HepG2 (cell line): ENCODE data around the gene RASGRP2. TPM values are rescaled to one million over a fixed set of nuclear protein-coding genes. Genes with fewer than 3 reads are reported as not detected.

Experiments
- ATAC-seq: fragments of 200-7000 bp; cut with Tn5 transposase; 3 replicates; pipeline ENCODE4 v1.9.1; 2020; ENCODE audit warnings: mild to moderate bottlenecking, moderate library complexity
- BruUV-seq: library from RNA; stranded (reverse); fragments of 400-500 nt; replicated peaks from 2 replicates; lab custom pipeline; 2021; lab: Mats Ljungman, UMichigan
- CTCF ChIA-PET: fragments of 300-600 bp; formaldehyde crosslinking; extraction: SDS; loops from one replicate; lab custom pipeline; 2021; ENCODE audit warnings: low total read pairs, inconsistent platforms, low intra/inter-chr PET ratio; lab: Yijun Ruan, JAX
- POLR2A ChIA-PET: fragments of 350-600 bp; sonication (Branson Sonifier 250); formaldehyde crosslinking; loops from one replicate; lab custom pipeline; 2020; ENCODE audit warnings: antibody characterized with exemption, inconsistent platforms; lab: Yijun Ruan, JAX
- DNase-seq: peaks from one replicate; pipeline ENCODE4 v3.0.0-alpha.2; 2015; ENCODE audit warnings: low spot score
- FAIRE-seq: peaks from 3 replicates; lab custom pipeline; 2011; peaks lifted over from hg19 to GRCh38; lab: Jason Lieb, UNC
- H2AFZ ChIP-seq: one replicate; pipeline ENCODE4 v1.6.1; 2011; ENCODE audit warnings: low read length, inconsistent platforms
- H3K27ac ChIP-seq: fragments of 300-600 bp; 3 replicates; pipeline ENCODE4 v1.8.0; 2011; ENCODE audit warnings: mixed run types, mild to moderate bottlenecking, mixed read lengths, low read length, inconsistent platforms; ENCODE audit not compliant: insufficient read depth; ENCODE audit errors: extremely low read length
- H3K27me3 ChIP-seq, 2 experiments: fragments of 200-600 bp in 1 of 2; 2 replicates in 1 of 2; 3 replicates in 1 of 2; pipeline versions ENCODE4 v1.6.0 to v1.8.0; 2011; ENCODE audit warnings: low read length in 2 of 2, mild to moderate bottlenecking in 2 of 2, moderate library complexity in 2 of 2, inconsistent platforms in 1 of 2; ENCODE audit not compliant: insufficient read depth in 2 of 2, control insufficient read depth in 1 of 2
- H3K36me3 ChIP-seq, 2 experiments: fragments of 200-600 bp in 1 of 2; replicated peaks in 1 of 2; 2 replicates in 1 of 2; 3 replicates in 1 of 2; pipeline versions ENCODE4 v1.5.1 to v1.8.0; 2011; ENCODE audit warnings: low read length in 2 of 2, inconsistent platforms in 1 of 2; ENCODE audit not compliant: insufficient read depth in 2 of 2, control insufficient read depth in 1 of 2
- H3K4me1 ChIP-seq: 2 replicates; pipeline ENCODE4 v1.5.1; 2012; ENCODE audit warnings: low read length, inconsistent platforms; ENCODE audit not compliant: insufficient read depth
- H3K4me2 ChIP-seq: 2 replicates; pipeline ENCODE4 v1.6.0; 2011; ENCODE audit warnings: low read depth, low read length, inconsistent platforms
- H3K4me3 ChIP-seq, 3 experiments: fragments of 200-600 bp in 1 of 3; sonication (generic), shearing (Covaris generic) in 1 of 3; replicated peaks in 1 of 3; 2 replicates each; pipeline ENCODE4 v1.5.1; 2011 to 2016; ENCODE audit warnings: low read length in 3 of 3, inconsistent platforms in 2 of 3, low read depth in 2 of 3, mild to moderate bottlenecking in 2 of 3, control low read depth in 1 of 3, mixed read lengths in 1 of 3; ENCODE audit not compliant: insufficient read depth in 1 of 3
- H3K79me2 ChIP-seq: one replicate; pipeline ENCODE4 v1.6.1; 2011; ENCODE audit warnings: low read length, inconsistent platforms; ENCODE audit not compliant: insufficient read depth
- H3K9ac ChIP-seq: 2 replicates; pipeline ENCODE4 v1.6.0; 2011; ENCODE audit warnings: mild to moderate bottlenecking, low read depth, low read length, inconsistent platforms; ENCODE audit not compliant: insufficient read depth
- H3K9me3 ChIP-seq: 2 replicates; pipeline ENCODE4 v1.5.1; 2012; ENCODE audit warnings: mild to moderate bottlenecking, low read length
- H4K20me1 ChIP-seq: 2 replicates; pipeline ENCODE4 v1.6.0; 2011; ENCODE audit warnings: inconsistent platforms, mild to moderate bottlenecking, low read length, moderate library complexity; ENCODE audit not compliant: insufficient read depth
- KLF6 ChIP-seq: IDR thresholded peaks from 2 replicates; pipeline ENCODE4 v1.8.0; 2016; ENCODE audit warnings: missing biosample characterization, missing genetic modification reagents
- MEIS2 ChIP-seq: sonication (generic); formaldehyde crosslinking; IDR thresholded peaks from 2 replicates; pipeline ENCODE4 v1.9.0; 2021; ENCODE audit warnings: mild to moderate bottlenecking, missing genetic modification reagents
- RBM39 ChIP-seq: fragments of 200-400 bp; formaldehyde crosslinking; IDR thresholded peaks from one replicate; pipeline ENCODE4 v1.6.1; 2018; ENCODE audit warnings: antibody characterized with exemption, mild to moderate bottlenecking, low read depth, low read length; ENCODE audit not compliant: poor library complexity, severe bottlenecking
- ZC3H4 ChIP-seq: sonication (generic); formaldehyde crosslinking; IDR thresholded peaks from 2 replicates; pipeline ENCODE4 v1.4.0; 2020; ENCODE audit warnings: missing genetic modification reagents, borderline replicate concordance
- ZFP91 ChIP-seq: sonication (generic); formaldehyde crosslinking; IDR thresholded peaks from 2 replicates; pipeline ENCODE4 v1.9.0; 2022; ENCODE audit warnings: missing genetic modification reagents, mild to moderate bottlenecking, borderline replicate concordance
- ZSCAN31 ChIP-seq: sonication (generic); formaldehyde crosslinking; IDR thresholded peaks from 2 replicates; pipeline ENCODE4 v1.5.0; 2020; ENCODE audit warnings: low read depth, mild to moderate bottlenecking, missing genetic modification reagents
- WGBS: methylation state at CpG from one replicate; pipeline ENCODE4 v1.1.6; 2017; ENCODE audit warnings: low lambda C conversion rate; 5-methylcytosine and 5-hydroxymethylcytosine counted together
- in situ Hi-C: cut with HindIII; loops from 2 replicates; pipeline ENCODE4 v1.10.0; 2017; ENCODE audit warnings: low pct_unique_long_range_greater_than_20kb; ENCODE audit not compliant: extremely low pct_ligation_motif_present
- intact Hi-C: fragments of 100-400 bp; cut with micrococcal nuclease; formaldehyde crosslinking; loops from one replicate; pipeline ENCODE4 v1.10.0; 2022; ENCODE audit not compliant: unreplicated experiment
- polyA plus RNA-seq, 8 experiments: library from polyadenylated mRNA; depleted of rRNA in 3 of 8; stranded (reverse) in 7 of 8; unstranded in 1 of 8; fragments of >200 nt; fragmentation: Illumina TruSeq in 4 of 8; extraction: Trizol in 4 of 8; gene quantifications; 2 replicates each; pipeline versions ENCODE4 v1.2.1 to v1.2.3, GENCODE V29; 2011 to 2016; ENCODE audit warnings: low read depth in 4 of 8, missing spikeins in 1 of 8, mixed read lengths in 1 of 8; ENCODE audit not compliant: insufficient read depth in 1 of 8
- total RNA-seq, 5 experiments: library from RNA; depleted of rRNA; stranded (reverse); fragments of >200 nt; fragmentation: Illumina TruSeq; extraction: Trizol; gene quantifications; 2 replicates each; pipeline ENCODE4 v1.2.3, GENCODE V29; 2016; ENCODE audit warnings: low read depth in 1 of 5
- TF ChIP-seq, protein P1 (sequence below): sonication (generic); formaldehyde crosslinking; IDR thresholded peaks from 2 replicates; pipeline ENCODE4 v1.5.0; 2020; ENCODE audit warnings: missing genetic modification reagents

The RASGRP2 gene
- total and polyA plus RNA-seq, 2 of the 13 experiments (the other 11 are each of a cell fraction or from before 2014, with no cell fraction given) = 0.61 TPM; not detected in 1

GRCh38 chr11:64713016-64713707 lies 30.8 kb downstream of the RASGRP2 start:
- Histone ChIP-seq H3K27ac (no peak overlapping the region), H3K27me3 (peaks cover 6 to 67% of the 10 kb centered on the region in 2 experiments; a peak in 4 of 5 replicates)

More at GRCh38 chr11:64713016-64713707, 30.8 kb downstream of the RASGRP2 start:
- Histone ChIP-seq H4K20me1 (no peaks in the 10 kb centered on the region), H3K9ac (no peak overlapping the region), H3K79me2 (no peaks in the 10 kb centered on the region), H2AFZ (no peak overlapping the region), H3K9me3 (no peaks in the 10 kb centered on the region), H3K4me2 (no peak overlapping the region), H3K36me3 (no peaks in the 10 kb centered on the region), H3K4me3 (no peak overlapping the region), H3K4me1 (peaks cover 5% of the 10 kb centered on the region; the same call in 1 of the 2 replicates)
- BruUV-seq = no TSS peak
- DNase-seq = no peak
- no peak for ATAC-seq
- FAIRE-seq = no peak
- ChIA-PET POLR2A (no interaction called here), CTCF (no interaction called here)
- 84% methylated on average over 25 of the region's 111 CpGs for WGBS
- TF ChIP-seq RBM39 (no peak), MEIS2 (CRISPR knock-in tag) (no peak), KLF6 (no peak), ZC3H4 (no peak), ZSCAN31 (no peak), ZFP91 (CRISPR knock-in tag) (no peak)
- TF ChIP-seq, protein P1, sequence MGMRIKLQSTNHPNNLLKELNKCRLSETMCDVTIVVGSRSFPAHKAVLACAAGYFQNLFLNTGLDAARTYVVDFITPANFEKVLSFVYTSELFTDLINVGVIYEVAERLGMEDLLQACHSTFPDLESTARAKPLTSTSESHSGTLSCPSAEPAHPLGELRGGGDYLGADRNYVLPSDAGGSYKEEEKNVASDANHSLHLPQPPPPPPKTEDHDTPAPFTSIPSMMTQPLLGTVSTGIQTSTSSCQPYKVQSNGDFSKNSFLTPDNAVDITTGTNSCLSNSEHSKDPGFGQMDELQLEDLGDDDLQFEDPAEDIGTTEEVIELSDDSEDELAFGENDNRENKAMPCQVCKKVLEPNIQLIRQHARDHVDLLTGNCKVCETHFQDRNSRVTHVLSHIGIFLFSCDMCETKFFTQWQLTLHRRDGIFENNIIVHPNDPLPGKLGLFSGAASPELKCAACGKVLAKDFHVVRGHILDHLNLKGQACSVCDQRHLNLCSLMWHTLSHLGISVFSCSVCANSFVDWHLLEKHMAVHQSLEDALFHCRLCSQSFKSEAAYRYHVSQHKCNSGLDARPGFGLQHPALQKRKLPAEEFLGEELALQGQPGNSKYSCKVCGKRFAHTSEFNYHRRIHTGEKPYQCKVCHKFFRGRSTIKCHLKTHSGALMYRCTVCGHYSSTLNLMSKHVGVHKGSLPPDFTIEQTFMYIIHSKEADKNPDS (CRISPR knock-in tag) = no peak
- in situ Hi-C loops (no loop called here), intact Hi-C loops (no loop called here)
